AG04449 (cell line): ENCODE results near the gene BLMH.

Experiments used
- CTCF ChIA-PET: fragments of 350-600 bp; formaldehyde crosslinking; extraction: SDS; loops from one replicate; lab custom pipeline; 2021; ENCODE audit warnings: antibody characterized with exemption; lab: Yijun Ruan, JAX
- POLR2A ChIA-PET: fragments of 400-600, 350-600 bp; formaldehyde crosslinking; extraction: SDS; loops from one replicate; lab custom pipeline; 2020; ENCODE audit warnings: antibody characterized with exemption, inconsistent platforms; lab: Yijun Ruan, JAX
- DNase-seq: peaks from one replicate; pipeline ENCODE4 v3.0.0-alpha.2; 2010; ENCODE audit warnings: low read depth, low spot score
- H3K4me3 ChIP-seq: 2 replicates; pipeline ENCODE4 v1.5.1; 2011; ENCODE audit warnings: low read depth, mild to moderate bottlenecking, control low read depth, low read length
- CTCF ChIP-seq: IDR thresholded peaks from one replicate; pipeline ENCODE4 v1.5.1; 2011; ENCODE audit warnings: mild to moderate bottlenecking, moderate library complexity, low read length, control low read depth, inconsistent platforms; ENCODE audit not compliant: insufficient read depth; ENCODE audit errors: missing control alignments

The BLMH gene

GRCh38 chr17:30302241-30302640, 10.5 kb upstream of the BLMH start:
- H3K4me3 ChIP-seq: no peak overlapping the region
- ChIA-PET CTCF (no interaction called here), POLR2A (no interaction called here)
- no peak for DNase-seq
- TF ChIP-seq CTCF: no peak

- TF ChIP-seq CTCF: no peak
- POLR2A ChIA-PET: no interaction called here
- H3K4me3 ChIP-seq: no peak overlapping the region
- no peak for DNase-seq
- CTCF ChIA-PET: interaction anchor here (1.5 kb wide), 1 partner anchor 9 kb away, joined by 7 read pairs; the partner anchor contains the start of gene BLMH
Measured at GRCh38 chr17:30300818-30301217, 9.1 kb upstream of the BLMH start.

GRCh38 chr17:30299000-30299399, 7.3 kb upstream of the BLMH start:
- peak; percentile 24 for TF ChIP-seq CTCF
- no peak overlapping the region for H3K4me3 ChIP-seq
- DNase-seq: no peak
- CTCF ChIA-PET: interaction anchor here (1.6 kb wide), 1 partner anchor 9 kb away, joined by 6 read pairs; no protein-coding TSS in a partner anchor
- POLR2A ChIA-PET: no interaction called here

- ChIA-PET CTCF (interaction anchor here (1.5 to 2.6 kb wide), 3 partner anchors 10 to 192 kb away, joined by 3 to 6 read pairs (median 6); no protein-coding TSS in a partner anchor), POLR2A (no interaction called here)
- no peak for DNase-seq
Measured at GRCh38 chr17:30297715-30298114, 6.0 kb upstream of the BLMH start.

GRCh38 chr17:30296499-30297080, 4.8 kb upstream of the BLMH start:
- no peak overlapping the region for H3K4me3 ChIP-seq
- POLR2A ChIA-PET: no interaction called here
- CTCF ChIA-PET: interaction anchor here (0.8 to 2.6 kb wide), 4 partner anchors 9 to 191 kb away, joined by 3 to 6 read pairs (median 4); no protein-coding TSS in a partner anchor
- no peak for TF ChIP-seq CTCF
- DNase-seq: no peak

More at GRCh38 chr17:30297715-30298114, 6.0 kb upstream of the BLMH start:
- H3K4me3 ChIP-seq: no peak overlapping the region
- no peak for TF ChIP-seq CTCF

GRCh38 chr17:30292286-30292858, 628 bp upstream of the BLMH start:
- peak overlapping the region; percentile 86 for H3K4me3 ChIP-seq
- DNase-seq: no peak
- ChIA-PET CTCF (interaction anchor here (1.4 to 2.5 kb wide), 6 partner anchors 8 to 188 kb away, joined by 4 to 11 read pairs (median 5); no protein-coding TSS in a partner anchor), POLR2A (interaction anchor here (0.9 to 1.5 kb wide), 2 partner anchors 11 to 15 kb away, joined by 3 to 6 read pairs; no protein-coding TSS in a partner anchor)
- no peak for TF ChIP-seq CTCF
